GM21529 (cell line): Measurements from ENCODE around the gene A1CF.
"Not testable (repeated sequence)": the region's sequence is repeated elsewhere in the genome, so short reads cannot be mapped to it uniquely, and the experiment has no call there.

Experiments
- ATAC-seq: cut with Tn5 transposase; IDR thresholded peaks from one replicate; pipeline ENCODE4 v1.9.1; 2021; ENCODE audit not compliant: unreplicated experiment

Gene A1CF

DNA sequence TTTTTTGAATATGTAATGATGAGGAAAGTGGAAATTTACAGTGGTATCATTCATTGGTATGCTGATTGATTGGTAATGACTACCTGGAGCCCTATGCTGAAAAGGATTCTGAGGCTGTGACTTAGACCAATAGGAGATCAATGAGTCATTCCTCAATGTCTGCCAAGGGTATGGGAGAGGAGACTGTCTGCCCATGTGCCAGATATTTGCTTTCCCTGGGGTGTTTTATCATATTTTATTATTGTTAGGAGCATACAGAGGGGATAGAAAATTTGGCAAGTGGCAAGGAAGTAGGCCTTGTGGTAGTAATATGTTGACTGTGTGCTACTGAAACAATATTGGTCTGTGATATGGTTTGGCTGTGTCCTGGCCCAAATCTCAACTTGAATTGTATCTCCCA is 90.9 kb downstream of the A1CF start:
- ATAC-seq: no peak

GRCh38 chr10:50788951-50789945 is 96.2 kb downstream of the A1CF start:
- ATAC-seq: no peak

DNA sequence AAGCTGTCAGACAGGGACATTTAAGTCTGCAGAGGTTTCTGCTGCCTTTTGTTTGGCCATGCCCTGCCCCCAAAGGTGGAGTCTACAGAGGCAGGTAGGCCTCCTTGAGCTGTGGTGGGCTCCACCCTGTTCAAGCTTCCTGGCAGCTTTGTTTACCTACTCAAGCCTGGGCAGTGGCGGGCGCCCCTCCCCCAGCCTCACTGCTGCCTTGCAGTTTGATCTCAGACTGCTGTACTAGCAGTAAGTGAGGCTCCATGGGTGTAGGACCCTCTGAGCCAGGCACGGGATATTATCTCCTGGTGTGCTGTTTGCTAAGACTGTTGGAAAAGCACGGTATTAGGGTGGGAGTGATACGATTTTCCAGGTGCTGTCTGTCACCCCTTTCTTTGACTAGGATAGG is 97.5 kb downstream of the A1CF start:
- ATAC-seq: not testable (repeated sequence)

DNA sequence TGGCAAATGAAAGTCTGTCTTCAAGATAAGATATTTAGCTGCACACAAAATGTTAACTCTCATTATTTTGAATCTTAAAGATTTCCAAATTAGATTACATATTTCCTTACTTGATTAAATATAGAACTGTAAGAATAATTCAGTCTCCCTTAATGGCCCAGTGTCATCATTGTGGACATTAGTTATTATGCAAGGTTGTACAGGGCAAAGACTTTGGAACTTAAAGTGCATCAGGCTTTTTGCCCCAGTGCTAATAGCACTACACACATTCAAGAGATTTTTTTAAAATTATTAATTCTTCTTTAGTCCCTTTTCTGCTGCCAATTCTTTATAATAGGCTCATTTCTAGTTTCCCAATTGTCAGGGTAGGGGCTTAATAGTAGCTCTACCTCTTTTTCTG is 103.4 kb downstream of the A1CF start:
- ATAC-seq: not testable (repeated sequence)

- not testable (repeated sequence) for ATAC-seq
Measured at GRCh38 chr10:50780036-50780435, 105.4 kb downstream of the A1CF start.

GRCh38 chr10:50774868-50775267 is 110.6 kb downstream of the A1CF start:
- not testable (repeated sequence) for ATAC-seq

- ATAC-seq: not testable (repeated sequence)
Measured at GRCh38 chr10:50772042-50772441, 113.4 kb downstream of the A1CF start.

DNA sequence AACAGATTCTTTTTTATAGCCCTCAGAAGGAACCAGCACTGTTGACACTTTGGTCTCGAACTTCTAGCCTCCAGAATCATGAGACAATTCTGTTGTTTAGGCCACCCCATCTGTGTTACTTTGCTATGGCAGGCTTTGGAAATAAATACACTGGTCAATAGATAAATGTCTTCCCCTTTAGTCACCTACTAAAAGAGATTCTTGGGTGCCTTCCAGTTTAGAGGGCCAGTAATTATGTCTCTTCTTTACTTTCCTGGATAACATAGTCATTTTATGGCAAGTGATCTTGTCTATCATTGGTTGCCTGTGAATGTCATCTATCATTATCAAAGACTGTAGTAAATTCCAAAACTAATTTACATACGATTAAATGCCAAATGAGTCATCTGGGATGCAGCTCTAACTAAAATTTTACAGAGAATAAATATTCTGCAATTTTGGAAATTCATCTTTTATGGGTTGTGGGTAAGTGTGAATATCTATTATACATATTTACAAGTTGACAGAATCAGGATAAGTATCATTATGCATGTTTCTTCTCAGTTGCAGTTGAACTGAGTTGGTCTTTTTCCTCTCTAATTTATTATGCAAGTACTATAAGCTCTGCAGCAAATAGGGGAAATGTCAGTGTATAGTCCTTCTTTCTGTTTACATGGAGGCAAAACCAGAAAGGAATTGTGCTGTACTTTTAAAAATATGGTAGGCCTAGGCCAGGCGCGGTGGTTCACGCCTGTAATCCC is 118.5 kb downstream of the A1CF start:
- not testable (repeated sequence) for ATAC-seq
